Erythroblast (primary cell): ENCODE data around the gene SMARCD3.

Source experiments
- GATA1 ChIP-seq: IDR thresholded peaks from 2 replicates; pipeline ENCODE4 v1.6.1; 2011; ENCODE audit warnings: low read depth, mild to moderate bottlenecking, control low read depth, low read length, moderate library complexity
- POLR2A ChIP-seq: IDR thresholded peaks from 2 replicates; pipeline ENCODE4 v1.6.1; 2011; ENCODE audit warnings: mild to moderate bottlenecking, low read length

DNA sequence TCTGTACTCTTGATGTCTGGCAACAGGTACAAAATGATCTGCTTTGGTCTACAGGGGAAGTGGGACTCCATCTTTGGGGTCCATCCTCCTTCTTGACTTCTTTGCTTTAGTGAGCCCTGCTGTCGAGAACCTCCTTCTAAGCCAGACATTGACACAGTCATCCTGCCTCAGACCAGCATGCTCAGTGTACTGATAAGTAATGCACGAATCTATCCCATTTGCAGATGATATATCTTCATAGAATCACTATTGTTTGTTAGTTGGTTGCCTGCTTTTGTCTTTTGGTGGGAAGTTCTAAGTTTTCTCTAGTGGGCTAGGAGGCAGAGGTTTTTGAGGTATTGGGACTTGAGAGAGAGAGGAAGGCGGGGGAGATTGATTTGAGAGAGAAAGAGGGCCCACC, 47.1 kb downstream of the SMARCD3 start:
- TF ChIP-seq POLR2A (no peak), GATA1 (no peak)
